ENCODE results near the gene CLDND2.

DNA sequence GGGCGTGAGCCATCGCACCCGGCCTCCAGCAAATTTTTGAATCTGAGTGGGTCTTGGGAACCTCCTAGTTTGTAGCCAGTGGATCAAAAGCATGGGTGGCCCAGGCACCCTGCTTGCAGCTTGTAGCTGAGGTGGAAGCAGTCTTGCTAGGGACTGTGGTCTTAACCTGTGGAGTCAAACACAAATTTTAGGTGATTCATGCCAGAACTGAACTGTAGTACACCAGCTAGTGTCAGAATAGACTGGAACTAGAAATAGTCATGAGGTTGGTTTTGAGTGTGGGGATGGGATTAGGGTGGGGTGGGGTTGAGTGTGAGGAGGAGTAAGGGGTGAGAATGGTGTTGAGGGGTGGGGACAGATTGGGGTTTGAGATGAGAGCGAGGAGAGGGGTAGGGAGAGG, 13.2 kb upstream of the CLDND2 start:
- TF ChIP-seq CTCF (IDR thresholded peaks at IDR 0.05): no peak
- no peak for TF ChIP-seq EP300 (IDR thresholded peaks at IDR 0.05)
- TF ChIP-seq POLR2A (IDR thresholded peaks at IDR 0.05): no peak

Measured in tibial nerve (tissue), 4 donors.